Vagina (tissue), 2 donors: Measurements from ENCODE around the gene EML6.

Source experiments
- CTCF ChIP-seq, 3 experiments: fragments of 450-650 bp in 2 of 3; fragments of 200-600 bp in 1 of 3; sonication (generic) in 1 of 3; IDR thresholded peaks; one replicate each; pipeline ENCODE4 v1.5.1; 2017 to 2019; ENCODE audit warnings: antibody characterized with exemption in 3 of 3, mild to moderate bottlenecking in 2 of 3, moderate library complexity in 2 of 3
- POLR2A ChIP-seq, 2 donors: fragments of 450-650 bp; IDR thresholded peaks; one replicate each; pipeline ENCODE4 v1.6.1; 2017; ENCODE audit warnings: antibody characterized with exemption in 2 of 2, mild to moderate bottlenecking in 2 of 2, moderate library complexity in 2 of 2
- POLR2AphosphoS5 ChIP-seq, 2 donors: sonication (generic); formaldehyde crosslinking; IDR thresholded peaks; one replicate each; pipeline ENCODE4 v1.9.0; 2017; ENCODE audit warnings: antibody characterized with exemption in 2 of 2, mild to moderate bottlenecking in 2 of 2, low read depth in 1 of 2; ENCODE audit not compliant: insufficient read depth in 1 of 2

DNA sequence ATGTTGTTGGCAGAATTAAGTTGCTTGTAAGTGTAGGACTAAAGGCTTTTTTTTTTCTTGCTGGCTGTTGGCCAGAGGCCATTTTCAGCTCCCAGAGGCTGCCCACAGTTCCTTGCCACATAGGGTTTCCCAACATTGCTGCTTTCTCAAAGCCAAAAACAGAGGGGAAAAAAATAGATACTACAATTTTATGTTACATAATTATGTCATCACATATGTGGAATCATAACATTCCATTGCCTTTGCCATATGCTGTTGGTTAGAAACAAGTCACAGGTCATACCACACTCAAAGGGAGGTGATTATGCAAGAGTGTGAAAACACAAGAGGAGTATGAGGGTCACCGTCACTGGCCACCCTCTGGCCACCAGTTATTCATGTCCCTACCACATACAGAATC lies 172.3 kb downstream of the EML6 start:
- TF ChIP-seq CTCF (IDR thresholded peaks at IDR 0.05) = no peak
- no peak for TF ChIP-seq POLR2AphosphoS5 (IDR thresholded peaks at IDR 0.05; ENCODE audit: insufficient read depth in 1 of 2, low read depth in 1 of 2)
- TF ChIP-seq POLR2A (IDR thresholded peaks at IDR 0.05) = no peak
